Left ventricle myocardium inferior (tissue), 1 donor: ENCODE results near the gene CCDC60. TPM values are rescaled to one million over a fixed set of nuclear protein-coding genes. Genes with fewer than 3 reads are reported as not detected.

Experiments used
- DNase-seq: peaks from one replicate; pipeline ENCODE4 v3.0.0-alpha.2; 2020
- H3K27ac ChIP-seq: fragments of 200-600 bp; replicated peaks from 2 replicates; pipeline ENCODE4 v1.8.0; 2021
- H3K27me3 ChIP-seq: fragments of 200-600 bp; 2 replicates; pipeline ENCODE4 v1.8.0; 2021; ENCODE audit warnings: low read depth
- H3K36me3 ChIP-seq: fragments of 200-600 bp; 2 replicates; pipeline ENCODE4 v1.8.0; 2021
- H3K4me1 ChIP-seq: fragments of 200-600 bp; 2 replicates; pipeline ENCODE4 v1.8.0; 2021
- H3K4me3 ChIP-seq: fragments of 200-600 bp; 2 replicates; pipeline ENCODE4 v1.8.0; 2021; ENCODE audit warnings: mild to moderate bottlenecking, moderate library complexity
- H3K9me3 ChIP-seq: fragments of 200-600 bp; replicated peaks from 2 replicates; pipeline ENCODE4 v1.8.0; 2021
- intact Hi-C: fragments of 100-400 bp; cut with micrococcal nuclease; formaldehyde crosslinking; loops from one replicate; pipeline ENCODE4 v1.11.0; 2022
- total RNA-seq: library from RNA; stranded (reverse); fragmentation: NEBNext Ultra II Directional; extraction: Animal tissue kit (Norgen Biotek cat#: 25700); gene quantifications from one replicate; pipeline ENCODE4 v1.2.1, GENCODE V29; 2021
- TF ChIP-seq, protein P1 (sequence below): fragments of 200-600 bp; IDR thresholded peaks from 2 replicates; pipeline ENCODE4 v1.8.0; 2021; ENCODE audit warnings: antibody characterized with exemption, mild to moderate bottlenecking, borderline replicate concordance
- donor health status: DM: no; HTN: yes; CAD: no; lungs with severe emphysema.

Gene CCDC60
- total RNA-seq, 1 donor from 2014 or later = not detected

DNA sequence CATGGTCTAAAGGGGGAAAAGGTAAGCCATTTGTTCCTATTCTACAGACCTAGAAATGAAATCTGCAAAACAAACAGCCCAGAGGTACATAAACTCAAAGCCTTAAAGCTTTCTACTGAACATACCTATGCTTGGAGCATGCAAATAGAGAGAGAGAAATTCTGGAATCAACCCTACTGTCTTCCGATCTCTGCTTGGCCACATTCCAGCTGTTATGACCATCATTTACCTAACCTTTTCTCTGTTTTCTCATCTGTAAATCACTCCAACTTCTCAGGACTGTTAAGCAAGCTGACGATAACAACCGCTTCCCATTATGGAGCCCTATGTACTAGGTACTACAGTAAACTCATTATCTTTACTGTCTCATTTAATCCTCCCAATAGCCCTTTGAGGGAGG is 126.3 kb downstream of the CCDC60 start:
- Histone ChIP-seq H3K36me3 (no peaks in the 10 kb centered on the region), H3K4me3 (no peak overlapping the region), H3K4me1 (peaks cover 4% of the 10 kb centered on the region), H3K27me3 (no peaks in the 10 kb centered on the region), H3K9me3 (peaks cover 13% of the 10 kb centered on the region), H3K27ac (no peak overlapping the region)
- DNase-seq = no peak
- TF ChIP-seq, protein P1, sequence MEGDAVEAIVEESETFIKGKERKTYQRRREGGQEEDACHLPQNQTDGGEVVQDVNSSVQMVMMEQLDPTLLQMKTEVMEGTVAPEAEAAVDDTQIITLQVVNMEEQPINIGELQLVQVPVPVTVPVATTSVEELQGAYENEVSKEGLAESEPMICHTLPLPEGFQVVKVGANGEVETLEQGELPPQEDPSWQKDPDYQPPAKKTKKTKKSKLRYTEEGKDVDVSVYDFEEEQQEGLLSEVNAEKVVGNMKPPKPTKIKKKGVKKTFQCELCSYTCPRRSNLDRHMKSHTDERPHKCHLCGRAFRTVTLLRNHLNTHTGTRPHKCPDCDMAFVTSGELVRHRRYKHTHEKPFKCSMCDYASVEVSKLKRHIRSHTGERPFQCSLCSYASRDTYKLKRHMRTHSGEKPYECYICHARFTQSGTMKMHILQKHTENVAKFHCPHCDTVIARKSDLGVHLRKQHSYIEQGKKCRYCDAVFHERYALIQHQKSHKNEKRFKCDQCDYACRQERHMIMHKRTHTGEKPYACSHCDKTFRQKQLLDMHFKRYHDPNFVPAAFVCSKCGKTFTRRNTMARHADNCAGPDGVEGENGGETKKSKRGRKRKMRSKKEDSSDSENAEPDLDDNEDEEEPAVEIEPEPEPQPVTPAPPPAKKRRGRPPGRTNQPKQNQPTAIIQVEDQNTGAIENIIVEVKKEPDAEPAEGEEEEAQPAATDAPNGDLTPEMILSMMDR = no peak
- intact Hi-C loops = no loop called here

DNA sequence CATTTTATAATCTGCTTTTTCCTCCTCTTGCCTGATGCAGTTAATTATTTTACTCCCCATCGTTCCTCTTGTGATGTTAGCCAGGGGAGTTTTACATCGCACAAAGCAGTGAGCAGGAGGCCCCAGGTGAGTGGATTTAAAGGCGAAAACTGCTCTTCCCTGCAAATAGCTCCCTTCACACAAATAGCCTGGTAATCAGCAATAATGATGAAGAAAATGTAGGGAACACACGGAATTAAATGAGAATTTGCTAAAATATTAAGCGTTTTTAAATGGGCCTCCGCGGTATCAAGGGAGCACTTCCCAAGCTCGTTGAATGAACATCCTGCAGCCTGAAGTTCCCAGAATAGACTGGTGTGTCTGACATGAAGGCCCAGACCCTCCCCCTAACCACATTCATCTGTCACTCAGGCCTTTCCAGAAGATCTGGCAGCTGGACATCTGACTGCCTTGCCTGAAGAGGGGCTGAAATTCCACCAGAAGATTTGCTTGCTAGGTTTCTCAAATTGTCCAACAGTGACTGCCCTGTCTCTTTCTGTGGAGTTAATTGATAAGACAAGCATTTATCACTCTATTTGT is 127.2 kb downstream of the CCDC60 start:
- TF ChIP-seq, protein P1 = no peak
- intact Hi-C loops = no loop called here
- Histone ChIP-seq H3K4me3 (no peak overlapping the region), H3K36me3 (no peaks in the 10 kb centered on the region), H3K27ac (no peak overlapping the region), H3K9me3 (peaks cover 13% of the 10 kb centered on the region), H3K27me3 (no peaks in the 10 kb centered on the region), H3K4me1 (peaks cover 4% of the 10 kb centered on the region)
- no peak for DNase-seq

DNA sequence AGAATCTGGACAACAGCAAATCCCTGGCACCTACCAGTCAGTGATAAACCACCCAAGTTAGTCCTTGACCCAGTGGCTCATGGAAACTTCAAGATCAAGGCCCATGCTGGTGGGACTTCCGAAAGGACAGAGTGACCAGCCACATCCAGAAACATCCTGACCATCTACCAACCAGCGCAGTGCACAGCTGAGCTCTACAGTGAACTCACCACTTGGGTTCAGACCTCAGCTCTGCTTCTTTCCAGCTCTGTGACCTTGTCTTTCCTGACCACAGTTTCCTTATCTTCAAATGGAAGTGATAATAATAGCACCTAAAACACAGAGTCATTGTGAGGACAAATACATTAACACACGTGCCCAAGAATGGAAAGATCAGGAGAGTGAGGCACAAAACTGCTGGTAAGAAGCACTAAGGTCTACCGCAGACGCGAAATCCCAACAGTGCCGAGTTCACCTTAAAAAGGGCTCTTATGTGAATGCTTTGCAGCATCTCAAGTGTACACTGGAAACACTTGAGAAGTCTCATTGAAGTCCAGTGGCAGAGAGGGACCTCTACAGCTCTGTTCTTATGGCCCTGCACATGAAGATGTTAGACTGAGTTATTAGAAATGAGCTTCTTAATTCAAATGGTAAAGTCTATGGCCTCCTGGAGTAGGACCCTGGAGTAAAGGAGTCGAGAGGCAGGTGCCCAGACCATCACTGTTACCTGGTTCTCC is 128.8 kb downstream of the CCDC60 start:
- Histone ChIP-seq H3K27ac (no peak overlapping the region), H3K27me3 (no peaks in the 10 kb centered on the region), H3K4me1 (peaks cover 4% of the 10 kb centered on the region), H3K36me3 (no peaks in the 10 kb centered on the region), H3K9me3 (peaks cover 13% of the 10 kb centered on the region), H3K4me3 (no peak overlapping the region)
- TF ChIP-seq, protein P1 = no peak
- DNase-seq = no peak
- intact Hi-C loops = no loop called here

DNA sequence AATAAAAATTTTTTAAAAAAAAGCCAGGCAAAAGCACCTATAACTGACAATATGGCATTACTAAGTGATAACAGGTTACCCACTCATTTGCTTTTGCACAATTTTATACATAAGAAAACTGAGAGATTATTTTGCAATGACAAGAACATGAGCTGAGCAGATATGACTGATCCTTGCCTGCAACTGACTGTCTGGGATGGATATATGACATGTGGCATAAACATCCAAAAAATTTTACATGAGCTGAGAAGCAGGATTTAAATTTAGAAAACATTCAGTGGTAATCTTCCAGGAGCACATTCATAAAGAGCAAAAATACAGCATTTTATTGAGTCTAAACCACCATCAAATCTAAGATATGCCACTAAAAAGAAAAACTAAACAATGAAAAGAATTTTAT is 133.8 kb downstream of the CCDC60 start:
- TF ChIP-seq, protein P1 = no peak
- Histone ChIP-seq H3K36me3 (no peaks in the 10 kb centered on the region), H3K27me3 (no peaks in the 10 kb centered on the region), H3K9me3 (no peaks in the 10 kb centered on the region), H3K4me3 (no peak overlapping the region), H3K27ac (no peak overlapping the region), H3K4me1 (no peaks in the 10 kb centered on the region)
- no peak for DNase-seq
- intact Hi-C loops = no loop called here

DNA sequence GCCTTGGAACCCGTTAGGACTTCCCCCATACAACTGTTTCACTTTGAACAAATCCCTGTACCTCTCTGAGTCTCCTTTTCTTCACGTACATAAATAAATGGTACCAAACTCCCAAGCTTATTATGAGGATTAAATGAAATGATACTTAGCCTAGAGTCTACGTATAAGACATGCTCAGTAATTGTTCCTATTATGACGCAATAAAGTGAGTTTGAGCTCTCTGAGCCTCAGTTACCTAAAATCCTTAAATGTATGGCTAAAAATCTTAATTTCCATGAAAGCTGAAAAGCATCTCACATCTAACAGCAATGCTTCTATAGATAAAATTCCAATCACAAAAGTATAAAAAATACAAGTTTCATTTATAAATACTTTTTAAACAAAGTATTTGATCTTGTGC is 141.1 kb downstream of the CCDC60 start:
- no peak for DNase-seq
- Histone ChIP-seq H3K27ac (no peak overlapping the region), H3K9me3 (peaks cover 11% of the 10 kb centered on the region), H3K4me3 (no peak overlapping the region), H3K27me3 (no peaks in the 10 kb centered on the region), H3K4me1 (peaks cover 6% of the 10 kb centered on the region), H3K36me3 (no peaks in the 10 kb centered on the region)
- intact Hi-C loops = no loop called here
- TF ChIP-seq, protein P1 = no peak
